T-helper 1 cell (primary cell): ENCODE results near the gene DLX4.

Experiments
- DNase-seq, 5 donors: peaks; one replicate each; pipeline ENCODE4 v3.0.0-alpha.2; 2012 to 2020

The DLX4 gene

GRCh38 chr17:49946964-49947584 lies 21.9 kb upstream of the DLX4 start:
- no peak for DNase-seq

- no peak for DNase-seq
Observed at GRCh38 chr17:49949634-49950033, 19.4 kb upstream of the DLX4 start.

GRCh38 chr17:49951362-49952082 lies 17.5 kb upstream of the DLX4 start:
- no peak for DNase-seq

GRCh38 chr17:49952209-49952911 lies 16.6 kb upstream of the DLX4 start:
- peak; percentile 56 to 78 (median 63) for DNase-seq

- no peak for DNase-seq
Observed at GRCh38 chr17:49952912-49953497, 16.0 kb upstream of the DLX4 start.

- no peak for DNase-seq
Observed at GRCh38 chr17:49955157-49955556, 13.8 kb upstream of the DLX4 start.

GRCh38 chr17:49956780-49957179 lies 12.2 kb upstream of the DLX4 start:
- no peak for DNase-seq

GRCh38 chr17:49957350-49957749 lies 11.6 kb upstream of the DLX4 start:
- no peak for DNase-seq

- no peak for DNase-seq
Observed at GRCh38 chr17:49958723-49959122, 10.3 kb upstream of the DLX4 start.

GRCh38 chr17:49959183-49959935 lies 9.6 kb upstream of the DLX4 start:
- DNase-seq, result no peak

- DNase-seq, result no peak
Observed at GRCh38 chr17:49962599-49963308, 6.2 kb upstream of the DLX4 start.

- no peak for DNase-seq
Observed at GRCh38 chr17:49963309-49963625, 5.7 kb upstream of the DLX4 start.

GRCh38 chr17:49963626-49964302 lies 5.2 kb upstream of the DLX4 start:
- DNase-seq, result no peak

- DNase-seq, result no peak
Observed at GRCh38 chr17:49964303-49964768, 4.7 kb upstream of the DLX4 start.

GRCh38 chr17:49964769-49965523 lies 4.0 kb upstream of the DLX4 start:
- peak in 1 of 5 donors; percentile 23 for DNase-seq

GRCh38 chr17:49965524-49965909 lies 3.5 kb upstream of the DLX4 start:
- DNase-seq, result no peak

GRCh38 chr17:49966767-49967166 lies 2.2 kb upstream of the DLX4 start:
- DNase-seq, result no peak

- no peak for DNase-seq
Observed at GRCh38 chr17:49967205-49967604, 1.8 kb upstream of the DLX4 start.

GRCh38 chr17:49967621-49968404 lies 1.2 kb upstream of the DLX4 start:
- no peak for DNase-seq
